HCT116 (cell line): ENCODE measurements around the gene RADIL. TPM values are rescaled to one million over a fixed set of nuclear protein-coding genes. Genes with fewer than 3 reads are reported as not detected.

ENCODE experiments used
- ATAC-seq: fragments of 200-7000 bp; cut with Tn5 transposase; 2 replicates; pipeline ENCODE4 v1.9.1; 2020; ENCODE audit warnings: mild to moderate bottlenecking, moderate library complexity
- BruUV-seq: library from RNA; stranded (reverse); fragments of 400-500 nt; replicated peaks from 2 replicates; lab custom pipeline; 2021; lab: Mats Ljungman, UMichigan
- CTCF ChIA-PET: fragments of 300-600 bp; sonication (Branson Sonifier 250); formaldehyde crosslinking; loops from one replicate; lab custom pipeline; 2021; ENCODE audit warnings: antibody characterized with exemption; lab: Charles Lee
- POLR2A ChIA-PET: fragments of 300-600, 350-600 bp; sonication (Branson Sonifier 250); formaldehyde crosslinking; loops from one replicate; lab custom pipeline; 2021; ENCODE audit warnings: antibody characterized with exemption; lab: Charles Lee
- RAD21 ChIA-PET, 2 experiments: fragments of 300-600 bp; sonication (Branson Sonifier 250); formaldehyde crosslinking; loops; one replicate each; lab custom pipeline; 2023; ENCODE audit warnings: low total read pairs in 2 of 2; ENCODE audit not compliant: uncharacterized antibody in 2 of 2, unreplicated experiment in 2 of 2, low non-redundant PET in 1 of 2; lab: Charles Lee
- DNase-seq: peaks from one replicate; pipeline ENCODE4 v3.0.0-alpha.2; 2010; ENCODE audit warnings: low read depth, low spot score
- H2AFZ ChIP-seq: fragments of 200-600 bp; shearing (Covaris generic), sonication (generic); 2 replicates; pipeline ENCODE4 v1.6.1; 2017; ENCODE audit warnings: low read depth, mixed run types, mixed read lengths, antibody characterized with exemption, low read length; ENCODE audit not compliant: poor library complexity, severe bottlenecking
- H3K27ac ChIP-seq: 2 replicates; pipeline ENCODE4 v1.5.1; 2012; ENCODE audit warnings: low read depth, low read length
- H3K27me3 ChIP-seq: fragments of 200-600 bp; sonication (generic); 2 replicates; pipeline ENCODE4 v1.6.1; 2016; ENCODE audit warnings: mixed run types, low read length, mixed read lengths; ENCODE audit not compliant: insufficient read depth
- H3K36me3 ChIP-seq, 2 experiments: fragments of 200-500 bp in 1 of 2; fragments of 200-600 bp in 1 of 2; sonication (Bioruptor generic) in 1 of 2; sonication (generic) in 1 of 2; 2 replicates each; pipeline versions ENCODE4 v1.5.1 to v1.6.1; 2014 to 2016; ENCODE audit warnings: low read length in 2 of 2, inconsistent platforms in 1 of 2, mixed read lengths in 1 of 2, mixed run types in 1 of 2; ENCODE audit not compliant: insufficient read depth in 2 of 2, control insufficient read depth in 1 of 2
- H3K4me1 ChIP-seq, 2 experiments: fragments of 200-600 bp in 1 of 2; sonication (generic) in 1 of 2; 2 replicates each; pipeline versions ENCODE4 v1.5.1 to v1.6.1; 2012 to 2017; ENCODE audit warnings: low read length in 2 of 2, inconsistent platforms in 1 of 2, mild to moderate bottlenecking in 1 of 2, mixed read lengths in 1 of 2, mixed run types in 1 of 2, moderate library complexity in 1 of 2; ENCODE audit not compliant: insufficient read depth in 2 of 2, control insufficient read depth in 1 of 2
- H3K4me2 ChIP-seq: fragments of 200-600 bp; sonication (generic); 2 replicates; pipeline ENCODE4 v1.6.1; 2017; ENCODE audit warnings: mixed run types, low read length, mixed read lengths
- H3K4me3 ChIP-seq, 2 experiments: fragments of 200-600 bp in 1 of 2; sonication (generic) in 1 of 2; replicated peaks in 1 of 2; 2 replicates each; pipeline ENCODE4 v1.5.1; 2011 to 2016; ENCODE audit warnings: low read length in 2 of 2, control low read depth in 1 of 2, low read depth in 1 of 2, mild to moderate bottlenecking in 1 of 2, mixed read lengths in 1 of 2, mixed run types in 1 of 2
- H3K79me2 ChIP-seq: fragments of 200-600 bp; sonication (generic); 2 replicates; pipeline ENCODE4 v1.6.1; 2017; ENCODE audit warnings: mild to moderate bottlenecking, mixed run types, low read length, moderate library complexity, mixed read lengths; ENCODE audit not compliant: insufficient read depth
- H3K9ac ChIP-seq: fragments of 200-600 bp; sonication (generic); 2 replicates; pipeline ENCODE4 v1.6.1; 2016; ENCODE audit warnings: low read length, mixed read lengths
- H3K9me2 ChIP-seq: fragments of 200-600 bp; sonication (generic), shearing (Covaris generic); 2 replicates; pipeline ENCODE4 v1.6.1; 2017; ENCODE audit warnings: mixed run types, mild to moderate bottlenecking, moderate library complexity; ENCODE audit not compliant: insufficient read depth
- H3K9me3 ChIP-seq, 2 experiments: fragments of 200-500 bp in 1 of 2; fragments of 200-600 bp in 1 of 2; sonication (Bioruptor generic) in 1 of 2; sonication (generic) in 1 of 2; 2 replicates each; pipeline ENCODE4 v1.6.1; 2014 to 2017; ENCODE audit warnings: low read length in 2 of 2, mixed read lengths in 2 of 2, inconsistent platforms in 1 of 2, low read depth in 1 of 2, mild to moderate bottlenecking in 1 of 2, mixed run types in 1 of 2, moderate library complexity in 1 of 2; ENCODE audit not compliant: control insufficient read depth in 1 of 2, insufficient read depth in 1 of 2
- H4K20me1 ChIP-seq: fragments of 200-600 bp; sonication (generic), shearing (Covaris generic); 2 replicates; pipeline ENCODE4 v1.6.1; 2017; ENCODE audit warnings: mixed run types, mild to moderate bottlenecking, moderate library complexity; ENCODE audit not compliant: insufficient read depth
- CTCF ChIP-seq, 3 experiments: fragments of 200-600 bp in 1 of 3; sonication (generic) in 1 of 3; IDR thresholded peaks in 2 of 3; conservative IDR thresholded peaks in 1 of 3; 2 replicates each; pipeline ENCODE4 v1.5.1; 2012 to 2017; ENCODE audit warnings: low read depth in 2 of 3, low read length in 2 of 3, antibody characterized with exemption in 1 of 3, borderline replicate concordance in 1 of 3, control low read depth in 1 of 3, mild to moderate bottlenecking in 1 of 3, mixed read lengths in 1 of 3, mixed run types in 1 of 3, moderate library complexity in 1 of 3; ENCODE audit not compliant: insufficient read depth in 1 of 3
- FOSL1 ChIP-seq: IDR thresholded peaks from 2 replicates; pipeline ENCODE4 v1.6.1; 2012; ENCODE audit warnings: low read depth
- TCF7L2 ChIP-seq: IDR thresholded peaks from 2 replicates; pipeline ENCODE4 v1.7.0; 2011; ENCODE audit warnings: borderline replicate concordance, inconsistent platforms; ENCODE audit not compliant: insufficient read depth, insufficient read length; ENCODE audit errors: extremely low read depth
- ZFX ChIP-seq: fragments of 450-650 bp; IDR thresholded peaks from 2 replicates; pipeline ENCODE4 v1.6.1; 2017
- intact Hi-C: fragments of 100-400 bp; cut with micrococcal nuclease; formaldehyde crosslinking; loops from 2 replicates; pipeline ENCODE4 v1.10.0; 2022
- total RNA-seq: library from RNA; stranded (reverse); gene quantifications from one replicate; pipeline ENCODE4 v1.2.1, GENCODE V29; 2021; ENCODE audit not compliant: unreplicated experiment
- TF ChIP-seq, protein P1 (sequence below): IDR thresholded peaks from 2 replicates; pipeline ENCODE4 v1.6.1; 2011; ENCODE audit warnings: mild to moderate bottlenecking, low read length, moderate library complexity; ENCODE audit not compliant: insufficient replicate concordance; ENCODE audit errors: extremely low read depth

Gene RADIL
- total RNA-seq, 1 experiment from 2014 or later, result 5.3 TPM

GRCh38 chr7:4775250-4775847 lies 108.2 kb downstream of the RADIL start, which contains the start of gene AP5Z1 (continued):
- TF ChIP-seq CTCF (IDR thresholded peaks at IDR 0.05 in 2 of 3, conservative IDR thresholded peaks at IDR 0.05 in 1 of 3; ENCODE audit: borderline replicate concordance in 1 of 3, insufficient read depth in 1 of 3, low read depth in 2 of 3, low read length in 2 of 3), result no peak
- TF ChIP-seq TCF7L2, result peak; percentile 48

DNA sequence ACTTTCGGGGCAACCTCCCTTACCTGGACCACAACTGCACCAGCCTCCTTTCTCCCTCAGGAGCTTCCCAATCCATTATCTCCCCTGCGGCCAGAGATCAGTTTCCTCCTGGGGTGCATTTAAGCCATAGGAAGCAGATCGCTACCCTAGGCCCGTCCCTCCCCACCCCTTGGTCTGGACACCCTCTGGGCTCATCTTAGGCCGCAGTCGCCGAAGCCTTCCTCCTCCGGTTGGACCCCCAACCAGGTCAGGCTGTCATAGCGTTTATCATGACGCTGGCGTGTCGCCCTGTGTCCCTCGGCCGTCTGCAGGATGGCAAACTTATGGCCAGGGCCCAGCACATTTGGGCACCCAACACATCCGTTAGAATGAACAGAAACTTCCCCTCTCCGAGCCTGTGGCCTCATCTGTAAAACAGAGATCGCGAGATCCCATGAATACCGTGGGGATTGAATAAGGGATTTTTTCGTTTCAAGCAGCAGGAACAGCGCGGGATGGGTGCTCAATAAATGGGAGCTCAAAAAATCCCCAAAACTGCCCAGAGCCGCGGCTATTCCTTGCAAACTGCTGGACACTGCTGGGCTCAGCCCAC lies 108.8 kb downstream of the RADIL start:
- Histone ChIP-seq H3K9me3 (no peaks in the 10 kb centered on the region), H3K79me2 (peaks cover 27% of the 10 kb centered on the region), H3K9me2 (no peaks in the 10 kb centered on the region), H2AFZ (no peak overlapping the region), H3K36me3 (no peaks in the 10 kb centered on the region; a peak in 1 of 4 replicates), H3K4me3 (peak overlapping the region; percentile 97 to 100), H3K27me3 (no peaks in the 10 kb centered on the region), H3K9ac (peak overlapping the region; percentile 89), H3K4me1 (peaks cover 5 to 16% of the 10 kb centered on the region in 2 experiments; a peak in 3 of 4 replicates), H3K27ac (peak overlapping the region; percentile 63), H4K20me1 (no peaks in the 10 kb centered on the region), H3K4me2 (peak overlapping the region; percentile 88)
- ChIA-PET RAD21 (interaction anchor here in 1 of 2 experiments (0.6 kb wide), 1 partner anchor 310 kb away, joined by 5 read pairs; no protein-coding TSS in a partner anchor), CTCF (interaction anchor here (1.0 to 1.3 kb wide), 3 partner anchors 17 to 55 kb away, joined by 3 to 4 read pairs (median 4); no protein-coding TSS in a partner anchor), POLR2A (interaction anchor here (1.0 kb wide), 1 partner anchor 11 kb away, joined by 3 read pairs; no protein-coding TSS in a partner anchor)
- TF ChIP-seq FOSL1 (no peak), ZFX (peak; percentile 22; the same call in 1 of the 2 replicates)
- TF ChIP-seq, protein P1, sequence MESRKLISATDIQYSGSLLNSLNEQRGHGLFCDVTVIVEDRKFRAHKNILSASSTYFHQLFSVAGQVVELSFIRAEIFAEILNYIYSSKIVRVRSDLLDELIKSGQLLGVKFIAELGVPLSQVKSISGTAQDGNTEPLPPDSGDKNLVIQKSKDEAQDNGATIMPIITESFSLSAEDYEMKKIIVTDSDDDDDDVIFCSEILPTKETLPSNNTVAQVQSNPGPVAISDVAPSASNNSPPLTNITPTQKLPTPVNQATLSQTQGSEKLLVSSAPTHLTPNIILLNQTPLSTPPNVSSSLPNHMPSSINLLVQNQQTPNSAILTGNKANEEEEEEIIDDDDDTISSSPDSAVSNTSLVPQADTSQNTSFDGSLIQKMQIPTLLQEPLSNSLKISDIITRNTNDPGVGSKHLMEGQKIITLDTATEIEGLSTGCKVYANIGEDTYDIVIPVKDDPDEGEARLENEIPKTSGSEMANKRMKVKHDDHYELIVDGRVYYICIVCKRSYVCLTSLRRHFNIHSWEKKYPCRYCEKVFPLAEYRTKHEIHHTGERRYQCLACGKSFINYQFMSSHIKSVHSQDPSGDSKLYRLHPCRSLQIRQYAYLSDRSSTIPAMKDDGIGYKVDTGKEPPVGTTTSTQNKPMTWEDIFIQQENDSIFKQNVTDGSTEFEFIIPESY, result peak; percentile 53
- DNase-seq (peak; percentile 18), ATAC-seq (peak; percentile 52)
- TSS peak; percentile 94 for BruUV-seq
- intact Hi-C loops, result no loop called here
